Endodermal cell (in vitro differentiated cells): ENCODE measurements around the gene ZIC4. TPM values are rescaled to one million over a fixed set of nuclear protein-coding genes. Genes with fewer than 3 reads are reported as not detected.

Experiments used
- DNase-seq: peaks from one replicate; pipeline ENCODE4 v3.0.0-alpha.2; 2017
- H3K27ac ChIP-seq: 2 replicates; pipeline ENCODE4 v1.5.1; 2013; ENCODE audit warnings: mild to moderate bottlenecking, low read depth, low read length, moderate library complexity
- H3K27me3 ChIP-seq: 2 replicates; pipeline ENCODE4 v1.6.1; 2013; ENCODE audit warnings: mild to moderate bottlenecking, low read length, moderate library complexity; ENCODE audit not compliant: insufficient read depth, control insufficient read depth, poor library complexity, severe bottlenecking
- H3K36me3 ChIP-seq: 2 replicates; pipeline ENCODE4 v1.7.0; 2013; ENCODE audit warnings: mild to moderate bottlenecking, low read length, moderate library complexity; ENCODE audit not compliant: control insufficient read depth, insufficient read depth
- H3K4me1 ChIP-seq: one replicate; pipeline ENCODE4 v1.7.0; 2013; ENCODE audit warnings: low read length; ENCODE audit not compliant: control insufficient read depth, insufficient read depth
- H3K4me3 ChIP-seq: 2 replicates; pipeline ENCODE4 v1.5.1; 2013; ENCODE audit warnings: mild to moderate bottlenecking, low read length, moderate library complexity
- H3K9ac ChIP-seq: 2 replicates; pipeline ENCODE4 v1.6.1; 2013; ENCODE audit warnings: mild to moderate bottlenecking, low read length, moderate library complexity; ENCODE audit not compliant: poor library complexity, severe bottlenecking; ENCODE audit errors: extremely low read depth
- H3K9me3 ChIP-seq: 2 replicates; pipeline ENCODE4 v1.6.1; 2013; ENCODE audit warnings: mild to moderate bottlenecking, low read length, moderate library complexity; ENCODE audit not compliant: control insufficient read depth
- H3K27ac Mint-ChIP-seq: 2 replicates; pipeline ENCODE4 v1.8.0; 2020; ENCODE audit warnings: mixed read lengths
- H3K27me3 Mint-ChIP-seq: 2 replicates; pipeline ENCODE4 v1.8.0; 2021; ENCODE audit warnings: mild to moderate bottlenecking, mixed read lengths; ENCODE audit not compliant: insufficient read depth
- H3K36me3 Mint-ChIP-seq: 2 replicates; pipeline ENCODE4 v1.8.0; 2020; ENCODE audit warnings: low read depth, mixed read lengths
- H3K4me1 Mint-ChIP-seq: 2 replicates; pipeline ENCODE4 v1.8.0; 2020; ENCODE audit warnings: mixed read lengths
- H3K4me3 Mint-ChIP-seq: 2 replicates; pipeline ENCODE4 v1.8.0; 2020; ENCODE audit warnings: mild to moderate bottlenecking, moderate library complexity, mixed read lengths
- H3K9me3 Mint-ChIP-seq: 2 replicates; pipeline ENCODE4 v1.8.0; 2020; ENCODE audit warnings: mild to moderate bottlenecking, mixed read lengths
- WGBS, 2 experiments: methylation state at CpG; one replicate each; pipeline versions ENCODE4 v1.1.5 to v1.1.7; 2013; ENCODE audit warnings: missing lambda C conversion rate in 2 of 2, mixed read lengths in 1 of 2; ENCODE audit not compliant: insufficient coverage in 1 of 2, insufficient read length in 1 of 2; 5-methylcytosine and 5-hydroxymethylcytosine counted together
- total RNA-seq, 2 donors: library from RNA; stranded (reverse); fragmentation: NEBNext Ultra II Directional in 1 of 2; extraction: Animal tissue kit (Norgen Biotek cat#: 25700) in 1 of 2; gene quantifications; 2 replicates in 1 of 2; 3 replicates in 1 of 2; pipeline ENCODE4 v1.2.1, GENCODE V29; 2021
- TF ChIP-seq, protein P1 (sequence below): fragments of 200-600 bp; sonication (generic); conservative IDR thresholded peaks from 2 replicates; pipeline ENCODE4 v1.5.0; 2021; ENCODE audit warnings: antibody characterized with exemption, mild to moderate bottlenecking

Gene ZIC4
- total RNA-seq, 2 donors from 2014 or later, result not detected

- TF ChIP-seq, protein P1, sequence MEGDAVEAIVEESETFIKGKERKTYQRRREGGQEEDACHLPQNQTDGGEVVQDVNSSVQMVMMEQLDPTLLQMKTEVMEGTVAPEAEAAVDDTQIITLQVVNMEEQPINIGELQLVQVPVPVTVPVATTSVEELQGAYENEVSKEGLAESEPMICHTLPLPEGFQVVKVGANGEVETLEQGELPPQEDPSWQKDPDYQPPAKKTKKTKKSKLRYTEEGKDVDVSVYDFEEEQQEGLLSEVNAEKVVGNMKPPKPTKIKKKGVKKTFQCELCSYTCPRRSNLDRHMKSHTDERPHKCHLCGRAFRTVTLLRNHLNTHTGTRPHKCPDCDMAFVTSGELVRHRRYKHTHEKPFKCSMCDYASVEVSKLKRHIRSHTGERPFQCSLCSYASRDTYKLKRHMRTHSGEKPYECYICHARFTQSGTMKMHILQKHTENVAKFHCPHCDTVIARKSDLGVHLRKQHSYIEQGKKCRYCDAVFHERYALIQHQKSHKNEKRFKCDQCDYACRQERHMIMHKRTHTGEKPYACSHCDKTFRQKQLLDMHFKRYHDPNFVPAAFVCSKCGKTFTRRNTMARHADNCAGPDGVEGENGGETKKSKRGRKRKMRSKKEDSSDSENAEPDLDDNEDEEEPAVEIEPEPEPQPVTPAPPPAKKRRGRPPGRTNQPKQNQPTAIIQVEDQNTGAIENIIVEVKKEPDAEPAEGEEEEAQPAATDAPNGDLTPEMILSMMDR, result no peak
- Histone ChIP-seq H3K9ac (no peak overlapping the region), H3K4me1 (no peaks in the 10 kb centered on the region), H3K27me3 (peaks cover 88% of the 10 kb centered on the region), H3K36me3 (no peaks in the 10 kb centered on the region), H3K4me3 (no peak overlapping the region), H3K27ac (no peak overlapping the region), H3K9me3 (no peaks in the 10 kb centered on the region)
- peaks cover 42% of the 10 kb centered on the region for H3K4me1 Mint-ChIP-seq
- H3K9me3 Mint-ChIP-seq, result no peaks in the 10 kb centered on the region
- 3 to 6% methylated on average over 7 to 26 of the region's 26 CpGs for WGBS, 2 experiments
- H3K4me3 Mint-ChIP-seq, result no peak overlapping the region
- H3K36me3 Mint-ChIP-seq, result no peaks in the 10 kb centered on the region
- H3K27ac Mint-ChIP-seq, result no peak overlapping the region
- DNase-seq, result peak; percentile 63
- H3K27me3 Mint-ChIP-seq, result peaks cover 94% of the 10 kb centered on the region
Observed at GRCh38 chr3:147356145-147356908, 50.0 kb downstream of the ZIC4 start.

- Histone ChIP-seq H3K9me3 (no peaks in the 10 kb centered on the region), H3K27ac (no peak overlapping the region), H3K27me3 (peaks cover 82% of the 10 kb centered on the region), H3K4me1 (no peaks in the 10 kb centered on the region), H3K36me3 (no peaks in the 10 kb centered on the region), H3K9ac (no peak overlapping the region), H3K4me3 (no peak overlapping the region)
- 0 to 10% methylated on average over 1 to 4 of the region's 4 CpGs for WGBS, 2 experiments
- Mint-ChIP-seq H3K27me3 (peaks cover 91% of the 10 kb centered on the region), H3K9me3 (no peaks in the 10 kb centered on the region), H3K36me3 (no peaks in the 10 kb centered on the region), H3K27ac (no peak overlapping the region), H3K4me3 (no peak overlapping the region), H3K4me1 (peaks cover 39% of the 10 kb centered on the region)
- DNase-seq, result no peak
- TF ChIP-seq, protein P1, result no peak
Observed at GRCh38 chr3:147355753-147356090, 50.6 kb downstream of the ZIC4 start.

DNA sequence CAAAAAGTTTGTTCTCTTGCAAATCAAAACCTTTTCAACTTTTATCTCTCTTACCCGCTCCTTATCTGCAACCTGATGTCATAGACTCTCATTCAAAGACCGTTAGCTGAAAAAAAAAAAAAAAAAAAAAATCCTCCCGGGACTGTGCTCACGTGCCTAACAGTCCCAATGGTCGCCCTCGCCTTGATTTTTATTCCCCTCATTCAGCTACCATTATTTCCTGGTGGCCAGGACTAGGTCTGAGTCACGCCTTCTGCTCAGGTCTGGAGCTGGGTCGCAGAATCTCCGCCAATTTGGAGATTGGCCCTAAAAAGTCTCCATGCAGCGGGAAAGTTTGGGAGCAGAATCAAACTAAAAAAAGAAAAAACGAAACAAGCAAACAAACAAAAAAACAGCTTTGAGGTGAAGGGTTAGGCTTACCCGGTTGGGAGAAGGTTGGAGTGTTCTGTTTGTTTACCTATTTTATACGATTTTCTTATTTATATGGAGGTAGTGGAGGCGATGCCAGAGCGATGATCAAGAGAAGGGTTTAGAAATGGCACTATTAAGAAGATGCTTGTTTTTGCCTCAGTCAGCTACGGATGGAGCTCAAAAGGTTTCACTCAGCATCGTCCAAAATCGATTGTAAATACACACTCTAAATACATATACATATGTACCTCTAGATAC lies 51.1 kb downstream of the ZIC4 start:
- H3K27me3 ChIP-seq, result peaks cover 77% of the 10 kb centered on the region
- H3K27ac Mint-ChIP-seq, result no peak overlapping the region
- no peaks in the 10 kb centered on the region for H3K4me1 ChIP-seq
- H3K36me3 Mint-ChIP-seq, result no peaks in the 10 kb centered on the region
- TF ChIP-seq, protein P1, result no peak
- DNase-seq, result peak; percentile 55
- H3K9ac ChIP-seq, result no peak overlapping the region
- peaks cover 89% of the 10 kb centered on the region for H3K27me3 Mint-ChIP-seq
- peak overlapping the region; percentile 48 for H3K4me3 ChIP-seq
- peak overlapping the region; percentile 38 for H3K4me3 Mint-ChIP-seq
- H3K9me3 Mint-ChIP-seq, result no peaks in the 10 kb centered on the region
- peaks cover 39% of the 10 kb centered on the region for H3K4me1 Mint-ChIP-seq
- no peaks in the 10 kb centered on the region for H3K36me3 ChIP-seq
- no peaks in the 10 kb centered on the region for H3K9me3 ChIP-seq
- 0 to 5% methylated on average over 6 to 18 of the region's 18 CpGs for WGBS, 2 experiments
- no peak overlapping the region for H3K27ac ChIP-seq
